RPMI7951 (cell line): ENCODE results near the gene ENTPD7. TPM values are rescaled to one million over a fixed set of nuclear protein-coding genes. Genes with fewer than 3 reads are reported as not detected.

Source experiments
- DNase-seq: peaks from one replicate; pipeline ENCODE4 v3.0.0-alpha.2; 2012; ENCODE audit warnings: low read depth
- total RNA-seq: library from RNA; depleted of rRNA; stranded (reverse); fragments of >200 nt; shearing (Covaris generic); gene quantifications from 2 replicates; pipeline ENCODE4 v1.2.3, GENCODE V29; 2014; rRNA removed

ENTPD7 gene
- total RNA-seq, 1 experiment from 2014 or later: 4.8 TPM

- no peak for DNase-seq
These were observed 89.6 kb downstream of the ENTPD7 start for GRCh38 chr10:99748823-99749451.

GRCh38 chr10:99750641-99751040, 91.3 kb downstream of the ENTPD7 start:
- DNase-seq: no peak

GRCh38 chr10:99754670-99755069, 95.4 kb downstream of the ENTPD7 start:
- no peak for DNase-seq

Other genes with a start within 250 kb of the ENTPD7 start
- 24.2 and 32.3 TPM in 2 replicates for gene GOT1, start 228.9 kb upstream of the ENTPD7 start, total RNA-seq
- gene NKX2-3, start 126.6 kb upstream of the ENTPD7 start, total RNA-seq: 0.59 TPM in 1 of 2 replicates, not detected in the other
- gene SLC25A28, start 39.1 kb upstream of the ENTPD7 start, total RNA-seq: 11.9 and 14.9 TPM in 2 replicates
- 21.0 and 24.6 TPM in 2 replicates for gene COX15, start 72.6 kb downstream of the ENTPD7 start, total RNA-seq
- gene CUTC, start 72.7 kb downstream of the ENTPD7 start, total RNA-seq: 19.6 and 20.3 TPM in 2 replicates
- 13.2 and 14.8 TPM in 2 replicates for gene ABCC2, start 123.1 kb downstream of the ENTPD7 start, total RNA-seq